HepG2 (cell line): ENCODE measurements around the gene WDR59. TPM values are rescaled to one million over a fixed set of nuclear protein-coding genes. Genes with fewer than 3 reads are reported as not detected.

ENCODE experiments used
- CAMTA2 ChIP-seq: sonication (generic); formaldehyde crosslinking; IDR thresholded peaks from 2 replicates; pipeline ENCODE4 v1.4.0; 2020; ENCODE audit warnings: mild to moderate bottlenecking, missing genetic modification reagents, borderline replicate concordance
- CERS6 ChIP-seq: sonication (generic); formaldehyde crosslinking; IDR thresholded peaks from 2 replicates; pipeline ENCODE4 v1.5.0; 2020; ENCODE audit warnings: missing genetic modification reagents
- EEA1 ChIP-seq: sonication (generic); formaldehyde crosslinking; IDR thresholded peaks from 2 replicates; pipeline ENCODE4 v1.5.1; 2020; ENCODE audit warnings: mild to moderate bottlenecking, missing genetic modification reagents, borderline replicate concordance
- EED ChIP-seq: sonication (generic); formaldehyde crosslinking; IDR thresholded peaks from 2 replicates; pipeline ENCODE4 v1.5.0; 2020; ENCODE audit warnings: mild to moderate bottlenecking, missing genetic modification reagents
- ESRRA ChIP-seq: sonication (generic); formaldehyde crosslinking; IDR thresholded peaks from 2 replicates; pipeline ENCODE4 v1.5.1; 2020; ENCODE audit warnings: mild to moderate bottlenecking, low read depth, missing genetic modification reagents
- FOSL1 ChIP-seq: sonication (generic); formaldehyde crosslinking; IDR thresholded peaks from 2 replicates; pipeline ENCODE4 v1.9.0; 2021; ENCODE audit warnings: missing genetic modification reagents, borderline replicate concordance
- IRF9 ChIP-seq: sonication (generic); formaldehyde crosslinking; IDR thresholded peaks from 2 replicates; pipeline ENCODE4 v1.8.0; 2022; ENCODE audit warnings: missing genetic modification reagents, mild to moderate bottlenecking, borderline replicate concordance
- MAF1 ChIP-seq: sonication (generic); formaldehyde crosslinking; IDR thresholded peaks from 2 replicates; pipeline ENCODE4 v1.5.0; 2020; ENCODE audit warnings: missing genetic modification reagents, borderline replicate concordance
- MBNL3 ChIP-seq: fragments of 250-450 bp; sonication (Bioruptor Pico); conservative IDR thresholded peaks from 2 replicates; pipeline ENCODE4 v1.8.0; 2022; ENCODE audit warnings: mild to moderate bottlenecking, inconsistent platforms
- PHB2 ChIP-seq: fragments of 450-650 bp; IDR thresholded peaks from 2 replicates; pipeline ENCODE4 v1.6.1; 2018; ENCODE audit not compliant: partially characterized antibody
- PHF21A ChIP-seq: sonication (generic); formaldehyde crosslinking; IDR thresholded peaks from 2 replicates; pipeline ENCODE4 v1.5.0; 2020; ENCODE audit warnings: mild to moderate bottlenecking, missing genetic modification reagents
- RAD21 ChIP-seq: fragments of 450-650 bp; formaldehyde crosslinking; IDR thresholded peaks from 2 replicates; pipeline ENCODE4 v1.5.0; 2020; ENCODE audit warnings: mild to moderate bottlenecking
- SSRP1 ChIP-seq: IDR thresholded peaks from 2 replicates; pipeline ENCODE4 v1.6.1; 2016; ENCODE audit warnings: control low read depth
- TCF7L2 ChIP-seq: IDR thresholded peaks from 2 replicates; pipeline ENCODE4 v1.6.1; 2011; ENCODE audit warnings: mild to moderate bottlenecking, low read depth, low read length, moderate library complexity
- WIZ ChIP-seq: sonication (generic); formaldehyde crosslinking; IDR thresholded peaks from 2 replicates; pipeline ENCODE4 v1.5.1; 2020; ENCODE audit warnings: mild to moderate bottlenecking, missing genetic modification reagents
- ZBTB43 ChIP-seq: sonication (generic); formaldehyde crosslinking; conservative IDR thresholded peaks from 2 replicates; pipeline ENCODE4 v1.4.0; 2020; ENCODE audit warnings: missing genetic modification reagents
- ZNF510 ChIP-seq: sonication (generic); formaldehyde crosslinking; IDR thresholded peaks from 2 replicates; pipeline ENCODE4 v1.4.0; 2020; ENCODE audit warnings: low read depth, mild to moderate bottlenecking, missing genetic modification reagents
- ZNF547 ChIP-seq: sonication (generic); formaldehyde crosslinking; IDR thresholded peaks from 2 replicates; pipeline ENCODE4 v1.5.1; 2020; ENCODE audit warnings: mild to moderate bottlenecking, missing genetic modification reagents
- ZNF670 ChIP-seq: sonication (generic); formaldehyde crosslinking; IDR thresholded peaks from 2 replicates; pipeline ENCODE4 v1.8.0; 2022; ENCODE audit warnings: mild to moderate bottlenecking, missing genetic modification reagents, borderline replicate concordance
- ZNF850 ChIP-seq: sonication (generic); formaldehyde crosslinking; conservative IDR thresholded peaks from 2 replicates; pipeline ENCODE4 v1.9.0; 2021; ENCODE audit warnings: mild to moderate bottlenecking, missing genetic modification reagents
- polyA plus RNA-seq, 8 experiments: library from polyadenylated mRNA; depleted of rRNA in 3 of 8; stranded (reverse) in 7 of 8; unstranded in 1 of 8; fragments of >200 nt; fragmentation: Illumina TruSeq in 4 of 8; extraction: Trizol in 4 of 8; gene quantifications; 2 replicates each; pipeline versions ENCODE4 v1.2.1 to v1.2.3, GENCODE V29; 2011 to 2016; ENCODE audit warnings: low read depth in 4 of 8, missing spikeins in 1 of 8, mixed read lengths in 1 of 8; ENCODE audit not compliant: insufficient read depth in 1 of 8
- total RNA-seq, 5 experiments: library from RNA; depleted of rRNA; stranded (reverse); fragments of >200 nt; fragmentation: Illumina TruSeq; extraction: Trizol; gene quantifications; 2 replicates each; pipeline ENCODE4 v1.2.3, GENCODE V29; 2016; ENCODE audit warnings: low read depth in 1 of 5
- TF ChIP-seq, protein P1 (sequence below): sonication (generic); formaldehyde crosslinking; IDR thresholded peaks from 2 replicates; pipeline ENCODE4 v1.8.0; 2022; ENCODE audit warnings: missing genetic modification reagents, low read depth, mild to moderate bottlenecking, borderline replicate concordance
- TF ChIP-seq, protein P2 (sequence below): IDR thresholded peaks from 2 replicates; pipeline ENCODE4 v1.6.1; 2016; ENCODE audit warnings: missing compliant biosample characterization, missing genetic modification reagents, borderline replicate concordance
- TF ChIP-seq, protein P3 (sequence below): sonication (generic); formaldehyde crosslinking; IDR thresholded peaks from 2 replicates; pipeline ENCODE4 v1.4.0; 2020; ENCODE audit warnings: mild to moderate bottlenecking, low read depth, missing genetic modification reagents

Gene WDR59
- total and polyA plus RNA-seq, 2 of the 13 experiments (the other 11 are each of a cell fraction or from before 2014, with no cell fraction given), result 65.2 to 306 TPM

DNA sequence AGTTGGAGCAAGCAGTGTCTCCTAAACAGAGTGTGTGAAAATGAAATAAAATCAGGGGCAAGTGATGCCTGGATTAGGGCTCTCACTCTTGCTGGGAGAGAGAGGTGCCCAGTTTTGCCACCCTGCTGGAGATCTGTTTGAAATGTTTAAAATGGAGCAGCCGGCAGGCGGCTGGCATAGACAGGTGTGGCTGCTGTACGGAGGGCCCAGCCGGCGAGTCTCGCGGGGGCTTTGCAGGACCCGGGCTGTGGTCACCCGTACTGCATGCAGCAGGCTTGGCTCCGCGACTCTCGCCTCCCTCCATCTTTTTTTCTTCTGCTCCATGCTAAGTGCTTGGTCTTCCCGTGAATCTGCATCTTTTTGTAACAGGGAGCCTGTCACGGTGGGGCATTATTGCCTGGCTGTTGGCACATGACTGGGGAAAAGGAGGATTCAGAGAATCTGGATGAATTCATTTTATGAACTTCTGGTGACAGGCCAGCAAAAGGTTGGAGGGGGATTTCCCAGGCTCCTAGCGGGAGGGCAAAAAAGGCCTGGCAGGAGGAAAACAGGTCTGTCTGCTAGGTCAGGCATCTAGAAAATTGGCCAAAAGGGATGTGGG lies 15.7 kb upstream of the WDR59 start (continued):
- TF ChIP-seq CAMTA2 (CRISPR knock-in tag) (no peak), RAD21 (peak; percentile 26; the same call in 1 of the 2 replicates), FOSL1 (no peak), ZNF850 (CRISPR knock-in tag) (no peak), EEA1 (no peak), CERS6 (CRISPR knock-in tag) (no peak), ESRRA (CRISPR knock-in tag) (no peak), WIZ (no peak), TCF7L2 (no peak), EED (CRISPR knock-in tag) (peak; percentile 77; the same call in 1 of the 2 replicates), SSRP1 (CRISPR knock-in tag) (no peak), ZNF670 (CRISPR knock-in tag) (no peak), MAF1 (CRISPR knock-in tag) (0 out of 2 replicates have a peak, but pooled peaks have one; percentile 43), ZBTB43 (no peak), PHF21A (CRISPR knock-in tag) (peak; percentile 28; the same call in 1 of the 2 replicates), PHB2 (no peak), IRF9 (no peak), MBNL3 (CRISPR knock-in tag) (no peak), ZNF510 (CRISPR knock-in tag) (no peak), ZNF547 (CRISPR knock-in tag) (no peak)
- TF ChIP-seq, protein P1, sequence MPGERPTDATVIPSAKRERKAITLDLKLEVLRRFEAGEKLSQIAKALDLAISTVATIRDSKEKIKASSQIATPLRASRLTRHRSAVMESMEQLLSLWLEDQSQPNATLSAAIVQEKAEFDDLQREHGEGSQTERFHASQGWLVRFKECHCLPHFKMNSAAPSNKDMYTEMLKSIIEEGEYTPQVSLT (CRISPR knock-in tag), result no peak
- TF ChIP-seq, protein P2, sequence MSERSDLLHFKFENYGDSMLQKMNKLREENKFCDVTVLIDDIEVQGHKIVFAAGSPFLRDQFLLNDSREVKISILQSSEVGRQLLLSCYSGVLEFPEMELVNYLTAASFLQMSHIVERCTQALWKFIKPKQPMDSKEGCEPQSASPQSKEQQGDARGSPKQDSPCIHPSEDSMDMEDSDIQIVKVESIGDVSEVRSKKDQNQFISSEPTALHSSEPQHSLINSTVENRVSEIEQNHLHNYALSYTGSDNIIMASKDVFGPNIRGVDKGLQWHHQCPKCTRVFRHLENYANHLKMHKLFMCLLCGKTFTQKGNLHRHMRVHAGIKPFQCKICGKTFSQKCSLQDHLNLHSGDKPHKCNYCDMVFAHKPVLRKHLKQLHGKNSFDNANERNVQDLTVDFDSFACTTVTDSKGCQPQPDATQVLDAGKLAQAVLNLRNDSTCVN (CRISPR knock-in tag), result no peak
- TF ChIP-seq, protein P3, sequence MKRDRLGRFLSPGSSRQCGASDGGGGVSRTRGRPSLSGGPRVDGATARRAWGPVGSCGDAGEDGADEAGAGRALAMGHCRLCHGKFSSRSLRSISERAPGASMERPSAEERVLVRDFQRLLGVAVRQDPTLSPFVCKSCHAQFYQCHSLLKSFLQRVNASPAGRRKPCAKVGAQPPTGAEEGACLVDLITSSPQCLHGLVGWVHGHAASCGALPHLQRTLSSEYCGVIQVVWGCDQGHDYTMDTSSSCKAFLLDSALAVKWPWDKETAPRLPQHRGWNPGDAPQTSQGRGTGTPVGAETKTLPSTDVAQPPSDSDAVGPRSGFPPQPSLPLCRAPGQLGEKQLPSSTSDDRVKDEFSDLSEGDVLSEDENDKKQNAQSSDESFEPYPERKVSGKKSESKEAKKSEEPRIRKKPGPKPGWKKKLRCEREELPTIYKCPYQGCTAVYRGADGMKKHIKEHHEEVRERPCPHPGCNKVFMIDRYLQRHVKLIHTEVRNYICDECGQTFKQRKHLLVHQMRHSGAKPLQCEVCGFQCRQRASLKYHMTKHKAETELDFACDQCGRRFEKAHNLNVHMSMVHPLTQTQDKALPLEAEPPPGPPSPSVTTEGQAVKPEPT (CRISPR knock-in tag), result no peak
